GM19193 (cell line): ENCODE data around the gene MAL.

Experiments
- POLR2A ChIP-seq: IDR thresholded peaks from 4 replicates; pipeline ENCODE4 v1.6.1; 2011; ENCODE audit not compliant: insufficient read depth, insufficient read length; ENCODE audit errors: extremely low read depth

MAL gene

GRCh38 chr2:95020275-95021022 is 5.1 kb upstream of the MAL start:
- TF ChIP-seq POLR2A = no peak

GRCh38 chr2:95021023-95021416 is 4.5 kb upstream of the MAL start:
- no peak for TF ChIP-seq POLR2A

- no peak for TF ChIP-seq POLR2A
Observed at GRCh38 chr2:95021847-95022246, 3.7 kb upstream of the MAL start.

GRCh38 chr2:95022309-95023221 is 2.9 kb upstream of the MAL start:
- TF ChIP-seq POLR2A = no peak

GRCh38 chr2:95023222-95023597 is 2.3 kb upstream of the MAL start:
- TF ChIP-seq POLR2A = no peak

GRCh38 chr2:95024371-95024770 is 1.1 kb upstream of the MAL start:
- no peak for TF ChIP-seq POLR2A

- no peak for TF ChIP-seq POLR2A
Observed at GRCh38 chr2:95024960-95025405, 525 bp upstream of the MAL start.

GRCh38 chr2:95026471-95027368 is 1.2 kb downstream of the MAL start:
- TF ChIP-seq POLR2A = no peak

- TF ChIP-seq POLR2A = no peak
Observed at GRCh38 chr2:95027369-95027720, 1.8 kb downstream of the MAL start.

GRCh38 chr2:95029898-95030341 is 4.4 kb downstream of the MAL start:
- TF ChIP-seq POLR2A = no peak

GRCh38 chr2:95030496-95030895 is 5.0 kb downstream of the MAL start:
- TF ChIP-seq POLR2A = no peak

GRCh38 chr2:95031076-95031725 is 5.7 kb downstream of the MAL start:
- no peak for TF ChIP-seq POLR2A

GRCh38 chr2:95031726-95032116 is 6.2 kb downstream of the MAL start:
- TF ChIP-seq POLR2A = no peak

- no peak for TF ChIP-seq POLR2A
Observed at GRCh38 chr2:95032341-95032740, 6.8 kb downstream of the MAL start.
